Osteocyte (in vitro differentiated cells): ENCODE measurements around the gene HOXA6. TPM values are rescaled to one million over a fixed set of nuclear protein-coding genes. Genes with fewer than 3 reads are reported as not detected.

ENCODE experiments used
- DNase-seq: peaks from one replicate; pipeline ENCODE4 v3.0.0; 2021; ENCODE audit warnings: mixed read lengths; ENCODE audit not compliant: unreplicated experiment; ENCODE audit errors: extremely low spot score
- H3K27ac Mint-ChIP-seq: one replicate; pipeline ENCODE4 v1.8.0; 2021; ENCODE audit warnings: mild to moderate bottlenecking, mixed read lengths; ENCODE audit not compliant: unreplicated experiment
- H3K27me3 Mint-ChIP-seq: one replicate; pipeline ENCODE4 v1.8.0; 2021; ENCODE audit warnings: mixed read lengths; ENCODE audit not compliant: unreplicated experiment
- H3K36me3 Mint-ChIP-seq: one replicate; pipeline ENCODE4 v1.8.0; 2021; ENCODE audit warnings: mixed read lengths; ENCODE audit not compliant: unreplicated experiment
- H3K4me1 Mint-ChIP-seq: one replicate; pipeline ENCODE4 v1.8.0; 2021; ENCODE audit warnings: mixed read lengths; ENCODE audit not compliant: unreplicated experiment
- H3K4me3 Mint-ChIP-seq: one replicate; pipeline ENCODE4 v1.8.0; 2021; ENCODE audit warnings: mild to moderate bottlenecking, moderate library complexity, mixed read lengths; ENCODE audit not compliant: unreplicated experiment
- H3K9me3 Mint-ChIP-seq: one replicate; pipeline ENCODE4 v1.8.0; 2021; ENCODE audit warnings: mixed read lengths; ENCODE audit not compliant: unreplicated experiment
- CTCF ChIP-seq: fragments of 200-600 bp; sonication (generic); IDR thresholded peaks from 2 replicates; pipeline ENCODE4 v1.5.0; 2021; ENCODE audit warnings: antibody characterized with exemption, mild to moderate bottlenecking, moderate library complexity
- total RNA-seq: library from RNA; stranded (reverse); gene quantifications from 2 replicates; pipeline ENCODE4 v1.2.1, GENCODE V29; 2021

HOXA6 gene
- total RNA-seq, 1 donor from 2014 or later, result not detected

- H3K27me3 Mint-ChIP-seq, result peaks cover 78% of the 10 kb centered on the region
- no peak for DNase-seq
- no peak overlapping the region for H3K27ac Mint-ChIP-seq
- no peak for TF ChIP-seq CTCF
- no peaks in the 10 kb centered on the region for H3K9me3 Mint-ChIP-seq
- H3K4me1 Mint-ChIP-seq, result peaks cover 13% of the 10 kb centered on the region
- peaks cover 2% of the 10 kb centered on the region for H3K36me3 Mint-ChIP-seq
- no peak overlapping the region for H3K4me3 Mint-ChIP-seq
Observed at GRCh38 chr7:27172315-27172774, 24.8 kb upstream of the HOXA6 start.

DNA sequence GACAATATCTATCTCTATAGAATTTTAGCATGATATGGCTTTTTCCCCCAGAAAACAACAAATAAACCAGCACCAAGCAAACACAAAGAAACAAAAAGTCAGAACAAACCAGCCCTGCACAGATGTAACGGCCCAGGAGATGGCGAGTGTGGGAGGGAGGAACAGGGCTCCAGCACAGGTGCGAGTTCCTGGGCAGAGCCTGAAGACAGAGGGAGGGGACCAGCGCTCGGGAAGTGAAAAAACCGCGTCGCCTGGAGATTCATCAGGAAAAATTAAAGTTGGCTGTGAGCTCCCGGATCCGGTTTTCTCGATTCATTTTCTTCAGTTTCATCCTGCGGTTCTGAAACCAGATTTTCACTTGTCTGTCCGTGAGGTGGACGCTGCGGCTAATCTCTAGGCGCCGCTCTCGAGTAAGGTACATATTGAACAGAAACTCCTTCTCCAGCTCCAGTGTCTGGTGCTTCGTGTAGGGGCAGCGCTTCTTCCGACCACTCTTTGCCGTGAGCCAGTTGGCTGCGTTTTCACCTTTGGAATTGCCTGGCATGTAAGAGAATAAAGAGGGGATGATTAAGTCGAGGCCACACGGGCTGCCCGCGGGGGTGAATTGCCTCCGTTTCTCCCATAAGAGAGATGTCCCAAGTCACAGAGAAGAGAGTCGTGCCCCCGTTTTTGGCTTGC, 24.2 kb upstream of the HOXA6 start:
- Mint-ChIP-seq H3K9me3 (no peaks in the 10 kb centered on the region), H3K4me1 (peaks cover 13% of the 10 kb centered on the region), H3K27ac (no peak overlapping the region), H3K4me3 (peak overlapping the region; percentile 30), H3K27me3 (peaks cover 78% of the 10 kb centered on the region), H3K36me3 (peaks cover 2% of the 10 kb centered on the region)
- TF ChIP-seq CTCF, result no peak
- no peak for DNase-seq

GRCh38 chr7:27171325-27171636, 23.7 kb upstream of the HOXA6 start:
- Mint-ChIP-seq H3K27ac (no peak overlapping the region), H3K4me1 (peaks cover 13% of the 10 kb centered on the region), H3K36me3 (peaks cover 2% of the 10 kb centered on the region), H3K27me3 (peaks cover 78% of the 10 kb centered on the region), H3K9me3 (no peaks in the 10 kb centered on the region), H3K4me3 (peak overlapping the region; percentile 5)
- no peak for DNase-seq
- no peak for TF ChIP-seq CTCF

GRCh38 chr7:27170426-27171324, 23.1 kb upstream of the HOXA6 start:
- Mint-ChIP-seq H3K27me3 (peaks cover 76% of the 10 kb centered on the region), H3K4me3 (no peak overlapping the region), H3K4me1 (peaks cover 14% of the 10 kb centered on the region), H3K36me3 (peaks cover 2% of the 10 kb centered on the region), H3K27ac (no peak overlapping the region), H3K9me3 (no peaks in the 10 kb centered on the region)
- TF ChIP-seq CTCF, result no peak
- no peak for DNase-seq
